Erythroblast (primary cell): ENCODE measurements around the gene DRC7.

ENCODE experiments used
- GATA1 ChIP-seq: IDR thresholded peaks from 2 replicates; pipeline ENCODE4 v1.6.1; 2011; ENCODE audit warnings: low read depth, mild to moderate bottlenecking, control low read depth, low read length, moderate library complexity
- POLR2A ChIP-seq: IDR thresholded peaks from 2 replicates; pipeline ENCODE4 v1.6.1; 2011; ENCODE audit warnings: mild to moderate bottlenecking, low read length

DNA sequence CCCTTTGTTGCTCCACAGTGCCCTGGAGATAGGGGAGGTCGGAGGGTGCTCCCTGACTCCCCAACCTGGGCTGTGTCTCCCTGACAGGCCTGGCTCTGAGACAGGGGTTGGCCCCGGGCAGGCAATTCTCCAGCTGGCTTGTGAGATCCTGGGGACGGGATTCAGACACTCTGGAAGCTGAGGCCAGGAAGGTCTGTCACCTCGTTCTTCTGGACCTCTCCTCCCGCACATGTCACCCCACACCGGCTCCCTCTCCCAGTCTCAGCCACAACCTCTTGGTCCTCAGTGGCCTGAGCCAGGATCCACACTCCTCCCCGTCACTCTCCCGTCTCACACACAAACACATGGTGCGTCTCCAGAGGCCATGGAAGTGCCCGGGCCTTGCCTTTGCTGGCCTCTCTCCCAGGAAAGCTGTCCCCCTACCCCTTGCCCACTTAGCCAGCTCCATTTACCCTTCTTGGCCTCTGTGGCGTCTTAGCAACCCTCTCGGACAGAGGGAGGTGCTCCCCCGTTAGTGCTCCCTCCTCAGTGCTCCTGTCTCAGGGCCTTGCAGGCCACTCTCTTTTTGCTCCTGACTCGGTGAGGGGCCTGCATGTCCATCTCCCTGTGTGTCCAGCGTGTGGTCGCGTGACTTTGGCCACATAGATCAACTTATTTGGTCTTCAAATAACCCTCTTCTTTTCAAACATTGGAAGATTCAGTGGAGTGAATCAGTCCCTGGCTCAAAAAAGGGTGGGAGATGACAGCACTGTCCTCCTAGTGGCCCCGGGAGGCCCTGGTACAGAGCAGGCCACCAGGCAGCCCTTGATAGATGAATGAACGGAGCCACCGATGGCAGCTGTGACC, 25.8 kb upstream of the DRC7 start:
- TF ChIP-seq POLR2A, result no peak
- TF ChIP-seq GATA1, result no peak
